ENCODE data around the gene SLC45A3.

SLC45A3 gene

DNA sequence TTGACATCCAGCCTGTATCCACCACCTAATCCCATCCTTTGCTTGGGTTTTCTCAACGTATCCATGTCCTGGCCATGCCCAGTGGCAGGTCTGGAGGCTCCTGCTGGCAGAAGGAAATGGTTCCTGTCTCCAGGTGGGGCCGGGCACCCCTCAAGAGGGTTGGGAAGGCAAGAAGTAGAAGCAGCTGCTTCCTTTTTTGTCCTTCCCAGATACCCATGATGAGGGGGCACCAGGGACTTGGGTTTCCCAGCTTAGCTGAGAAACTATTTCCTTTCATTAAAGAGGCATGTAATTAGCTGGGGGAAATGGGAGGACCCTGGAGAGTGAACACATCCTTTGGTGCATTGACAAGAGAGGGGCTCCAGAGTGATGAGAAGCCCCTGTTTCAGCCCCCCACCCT is 21.1 kb upstream of the SLC45A3 start:
- in situ Hi-C loops (cut with HindIII; ENCODE audit: low sequenced_read_pairs) = no loop called here

DNA sequence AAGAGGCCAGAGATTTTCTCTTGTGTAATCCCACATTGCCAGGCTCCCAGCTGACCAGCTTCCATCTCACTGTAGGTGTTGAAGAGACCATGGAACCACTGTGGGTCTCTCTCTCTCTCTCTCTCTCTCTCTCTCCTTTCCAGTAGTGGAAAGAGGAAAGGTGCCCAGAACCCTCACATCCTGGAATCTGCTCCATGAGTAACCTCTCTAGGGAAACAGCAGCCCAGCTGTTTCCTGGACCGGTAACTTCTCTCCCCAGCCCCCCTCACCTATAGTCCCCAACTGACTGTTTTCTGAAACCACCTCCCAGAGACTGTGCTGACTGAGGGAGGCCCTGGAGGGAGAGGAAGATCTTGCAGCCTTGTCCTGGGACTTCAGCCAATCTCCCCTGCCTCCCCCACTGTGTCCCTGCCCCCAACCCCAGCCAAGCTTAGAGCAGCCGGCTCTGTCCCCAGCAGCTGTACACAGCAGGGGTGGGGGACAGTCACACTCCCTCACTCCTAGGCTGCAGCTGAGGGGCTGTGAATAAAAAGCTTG is 20.6 kb upstream of the SLC45A3 start:
- in situ Hi-C loops (cut with HindIII; ENCODE audit: low sequenced_read_pairs) = no loop called here

DNA sequence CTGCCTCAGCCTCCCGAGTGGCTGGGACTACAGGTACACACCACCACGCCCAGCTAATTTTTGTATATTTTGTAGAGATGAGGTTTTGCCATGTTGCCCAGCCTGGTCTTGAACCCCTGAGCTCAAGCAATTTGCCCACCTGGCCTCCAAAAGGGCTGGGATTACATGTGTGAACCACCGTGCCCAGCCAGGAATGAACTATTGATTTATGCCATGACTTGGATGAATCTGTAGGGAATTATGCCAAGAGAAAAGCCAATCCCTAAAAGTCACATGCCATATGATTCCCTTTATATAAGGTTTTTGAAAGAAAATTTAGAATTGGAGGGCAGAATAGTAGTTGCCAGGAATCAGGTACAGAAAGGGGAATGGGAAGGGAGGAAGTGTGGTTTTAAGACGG is 19.1 kb upstream of the SLC45A3 start:
- in situ Hi-C loops (cut with HindIII; ENCODE audit: low sequenced_read_pairs) = no loop called here

DNA sequence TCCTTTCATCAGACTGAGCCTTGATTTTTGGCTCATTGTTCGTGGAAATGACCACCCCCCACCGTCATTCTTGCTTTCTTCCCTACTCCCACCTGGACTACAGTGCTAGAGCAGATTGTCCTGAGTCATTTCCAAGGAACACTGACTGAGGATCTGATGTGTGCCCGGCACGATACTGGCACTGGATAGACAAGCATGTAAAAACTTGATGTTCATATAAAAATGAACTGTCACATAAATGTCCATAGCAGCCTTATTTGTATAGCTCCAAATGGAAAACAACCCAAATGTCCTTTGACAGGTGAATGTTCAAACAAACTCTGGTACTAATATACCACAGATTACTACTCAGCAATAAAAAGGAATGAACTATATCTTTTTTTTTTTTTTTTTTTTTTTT is 18.6 kb upstream of the SLC45A3 start:
- in situ Hi-C loops (cut with HindIII; ENCODE audit: low sequenced_read_pairs) = no loop called here

DNA sequence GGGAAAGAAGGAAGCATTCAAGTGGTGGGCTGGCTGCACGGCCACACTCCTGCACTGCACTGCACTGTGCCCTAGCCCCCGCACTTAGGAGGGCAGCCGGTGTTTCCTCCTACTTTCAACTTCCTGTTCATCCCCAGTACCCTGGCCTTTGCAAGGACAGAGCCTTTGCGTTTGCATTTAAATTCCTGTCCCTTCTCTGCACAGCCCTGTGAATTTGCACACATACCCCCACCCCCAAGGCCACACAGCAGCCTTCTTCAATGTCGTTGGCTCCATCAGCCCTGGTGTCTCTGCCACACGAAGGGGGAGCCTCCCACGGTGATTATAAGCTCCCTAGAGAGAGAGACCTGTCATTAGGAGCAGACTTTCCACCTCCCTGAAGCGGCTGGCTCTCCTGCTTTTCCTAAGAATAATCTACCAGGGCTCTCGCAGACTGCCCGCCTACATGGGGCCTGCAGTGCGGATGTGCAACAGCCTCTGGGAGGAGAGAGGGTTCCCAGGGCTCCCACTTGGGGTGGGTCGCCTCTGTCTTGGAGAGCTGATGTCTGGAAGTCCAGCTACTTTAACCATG is 13.2 kb upstream of the SLC45A3 start:
- in situ Hi-C loops (cut with HindIII; ENCODE audit: low sequenced_read_pairs) = no loop called here

DNA sequence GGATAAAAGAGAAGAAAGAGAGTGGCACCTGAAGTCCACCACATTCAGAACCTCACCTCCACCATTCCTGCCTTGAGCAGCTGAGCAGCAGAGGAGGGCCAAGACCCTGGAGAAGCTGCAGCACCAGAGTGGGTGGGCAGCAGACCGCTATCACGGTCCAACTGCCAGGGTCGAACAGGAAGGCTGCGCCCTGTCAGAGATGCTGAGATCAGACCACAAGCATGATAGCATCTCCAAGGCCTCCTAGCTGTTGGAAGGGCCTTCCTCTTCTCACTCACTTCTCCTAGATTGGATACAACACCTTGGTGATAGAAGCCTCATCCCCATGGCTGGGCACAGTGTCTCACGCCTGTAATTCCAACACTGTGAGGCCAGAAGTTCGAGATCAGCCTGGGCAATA is 12.1 kb upstream of the SLC45A3 start:
- in situ Hi-C loops (cut with HindIII; ENCODE audit: low sequenced_read_pairs) = no loop called here

DNA sequence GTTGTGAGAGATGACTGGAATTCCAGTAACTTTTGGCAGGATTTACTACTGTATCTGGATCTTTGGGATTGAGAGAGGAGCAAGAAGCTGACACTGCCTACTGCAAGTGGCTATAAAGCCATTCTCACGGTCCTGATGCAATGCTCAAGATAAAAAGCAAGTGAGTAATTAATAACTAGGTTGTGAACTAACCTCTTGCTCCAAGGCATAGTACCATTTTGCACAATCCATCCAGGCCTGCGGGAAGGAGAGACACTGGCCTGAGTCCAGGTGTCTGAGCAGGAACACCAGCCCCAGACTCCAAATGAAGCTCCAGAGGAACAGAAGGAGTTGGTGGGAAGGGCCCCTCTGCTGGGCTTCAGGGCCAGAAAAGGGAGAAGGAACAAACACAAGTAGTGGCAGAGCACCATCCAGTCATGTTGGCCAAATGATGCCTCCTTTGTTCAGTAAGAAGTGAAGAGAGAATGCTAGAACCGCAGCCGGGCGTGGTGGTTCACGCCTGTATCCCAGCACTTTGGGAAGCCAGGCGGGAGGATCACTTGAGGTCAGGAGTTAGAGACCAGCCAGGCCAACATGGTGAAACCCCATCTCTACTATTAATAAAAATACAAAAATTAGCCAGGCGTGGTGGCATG is 9.9 kb upstream of the SLC45A3 start:
- in situ Hi-C loops (cut with HindIII; ENCODE audit: low sequenced_read_pairs) = no loop called here

DNA sequence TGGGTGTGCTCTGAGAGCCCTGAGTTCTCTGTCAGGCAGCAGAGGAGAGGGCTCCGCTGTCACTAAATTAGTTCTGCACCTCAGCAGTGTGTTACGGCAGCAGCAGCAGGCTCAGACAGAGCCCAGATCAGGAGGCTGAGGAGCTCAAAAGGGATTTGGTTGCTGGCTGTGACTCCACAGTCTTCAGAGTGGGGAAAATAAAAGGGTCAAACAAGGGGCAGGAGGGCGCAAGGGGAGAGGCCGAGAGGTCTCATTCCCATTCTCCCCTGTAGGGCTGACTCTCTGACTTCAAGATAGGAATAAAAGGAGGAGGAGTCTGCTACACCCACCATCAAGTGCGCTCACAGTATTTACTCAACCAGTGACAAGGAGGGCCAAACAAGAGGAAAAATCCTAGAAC is 9.2 kb upstream of the SLC45A3 start:
- in situ Hi-C loops (cut with HindIII; ENCODE audit: low sequenced_read_pairs) = no loop called here

DNA sequence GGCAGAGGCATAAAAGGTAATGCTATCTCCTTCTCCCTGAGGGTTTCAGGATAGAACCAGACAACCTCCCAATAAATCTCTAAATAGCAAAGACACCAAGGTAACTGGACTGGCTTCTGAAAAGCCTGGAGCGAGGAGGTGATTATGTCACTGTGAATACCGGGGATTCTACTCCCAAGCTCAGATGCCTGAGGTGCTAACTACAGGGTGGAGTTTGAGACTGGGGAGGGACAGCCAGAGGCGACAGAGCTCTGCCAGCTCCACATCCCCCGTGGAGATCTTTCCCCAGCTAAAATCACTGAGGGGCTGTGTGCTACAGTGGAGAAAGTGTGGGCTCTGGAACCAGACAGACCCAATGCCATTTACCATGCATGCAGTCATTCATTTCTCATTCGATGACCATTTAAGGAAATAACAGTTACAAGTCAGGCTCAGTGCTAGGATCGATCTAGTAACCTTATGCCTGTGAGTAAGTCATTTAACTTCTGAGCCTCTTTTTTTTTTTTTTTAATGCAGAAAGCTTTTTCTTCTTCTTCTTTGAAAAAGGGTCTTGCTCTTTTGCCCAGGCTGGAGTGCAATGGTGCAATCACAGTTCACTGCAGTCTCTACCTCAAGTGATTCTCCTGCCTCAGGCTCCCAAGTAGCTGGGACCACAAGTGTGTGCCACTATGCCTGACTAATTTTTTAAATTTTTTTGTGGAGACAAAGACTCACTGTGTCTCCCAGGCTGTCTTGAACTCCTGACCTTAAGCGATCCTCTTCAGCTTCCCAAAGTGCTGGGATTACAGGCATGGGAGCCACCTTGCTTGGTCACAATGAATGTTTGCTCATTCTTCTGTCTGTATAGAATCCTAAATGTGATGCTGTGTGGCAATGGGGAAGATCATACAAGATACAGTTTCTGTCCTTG is 8.1 kb upstream of the SLC45A3 start:
- in situ Hi-C loops (cut with HindIII; ENCODE audit: low sequenced_read_pairs) = no loop called here

DNA sequence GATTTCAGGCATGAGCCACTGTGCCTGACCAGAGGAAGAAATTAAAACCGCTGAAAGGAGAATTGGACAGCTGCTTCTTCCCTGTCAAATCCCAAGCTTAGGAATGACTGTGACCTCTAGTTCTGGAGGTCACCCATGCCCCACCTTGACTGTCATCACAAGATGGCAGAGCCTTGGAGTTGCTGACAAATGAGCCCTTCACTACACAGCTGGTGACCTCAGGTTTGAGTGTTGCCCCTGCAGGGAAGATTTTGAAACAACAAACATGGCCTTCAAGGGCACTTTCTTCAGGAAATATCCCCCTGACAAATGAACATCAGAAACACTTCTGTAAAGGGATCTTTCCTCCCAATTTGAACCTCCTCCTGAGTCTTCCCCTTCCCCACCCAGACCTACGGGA is 6.9 kb upstream of the SLC45A3 start:
- in situ Hi-C loops (cut with HindIII; ENCODE audit: low sequenced_read_pairs) = no loop called here

DNA sequence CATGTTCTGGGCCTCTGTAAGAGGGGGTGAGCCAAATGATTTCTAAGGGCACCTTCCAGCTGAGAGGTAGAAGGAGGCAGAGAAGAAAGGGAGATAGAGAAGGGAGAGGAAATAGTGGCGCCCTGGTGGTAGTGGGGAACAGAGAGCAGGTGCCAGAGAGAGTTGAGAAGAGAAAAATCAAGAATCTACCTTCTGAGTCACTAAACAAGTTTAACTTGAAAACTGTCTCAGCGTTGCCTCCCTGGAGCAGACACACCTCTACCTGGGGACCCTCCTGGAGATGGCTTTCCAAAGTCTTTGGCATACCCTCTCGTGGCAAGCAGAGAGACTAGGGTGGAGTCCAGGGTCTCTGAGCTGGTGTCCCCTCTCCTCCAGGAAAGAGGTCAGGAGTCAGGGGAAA is 1.1 kb upstream of the SLC45A3 start:
- in situ Hi-C loops (cut with HindIII; ENCODE audit: low sequenced_read_pairs) = no loop called here

DNA sequence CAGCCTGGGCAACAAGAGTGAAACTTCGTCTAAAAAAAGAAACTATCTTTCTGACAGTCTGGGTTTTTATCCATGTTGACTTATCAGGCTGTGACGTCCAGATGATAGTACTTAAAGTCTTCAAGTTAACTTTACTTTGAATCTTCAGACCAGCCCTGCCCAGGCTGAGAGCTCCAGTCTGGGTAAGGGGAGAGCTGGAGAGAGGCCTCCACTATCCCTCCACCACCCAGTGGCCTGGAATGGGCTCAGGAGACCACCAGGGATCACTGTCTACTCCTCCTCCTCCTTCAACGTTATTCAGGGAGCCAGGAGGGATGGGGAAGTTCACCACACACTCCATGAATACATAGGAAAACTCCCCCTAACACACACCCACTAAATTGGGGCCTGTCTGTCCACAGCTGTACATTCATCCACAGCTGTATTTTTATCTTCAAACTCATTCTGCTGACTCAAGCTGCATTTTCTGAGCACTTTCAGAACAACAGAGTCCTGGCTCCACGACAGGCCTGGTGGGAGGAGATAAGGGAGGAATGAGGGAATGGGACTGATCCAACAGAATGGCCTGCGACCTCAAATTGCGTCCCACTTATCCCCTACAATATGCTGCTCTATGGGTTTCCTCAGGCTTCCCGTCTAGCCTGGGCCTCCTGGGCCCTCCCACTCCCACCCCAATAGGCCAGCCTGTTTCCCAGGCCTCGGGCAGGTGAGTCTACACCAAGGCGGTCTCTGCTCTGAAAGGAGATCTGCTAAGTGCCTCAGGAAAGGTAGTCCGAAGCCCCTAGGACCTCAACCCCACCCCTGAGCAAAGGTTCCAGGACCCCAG is 1.8 kb downstream of the SLC45A3 start:
- in situ Hi-C loops (cut with HindIII; ENCODE audit: low sequenced_read_pairs) = no loop called here

DNA sequence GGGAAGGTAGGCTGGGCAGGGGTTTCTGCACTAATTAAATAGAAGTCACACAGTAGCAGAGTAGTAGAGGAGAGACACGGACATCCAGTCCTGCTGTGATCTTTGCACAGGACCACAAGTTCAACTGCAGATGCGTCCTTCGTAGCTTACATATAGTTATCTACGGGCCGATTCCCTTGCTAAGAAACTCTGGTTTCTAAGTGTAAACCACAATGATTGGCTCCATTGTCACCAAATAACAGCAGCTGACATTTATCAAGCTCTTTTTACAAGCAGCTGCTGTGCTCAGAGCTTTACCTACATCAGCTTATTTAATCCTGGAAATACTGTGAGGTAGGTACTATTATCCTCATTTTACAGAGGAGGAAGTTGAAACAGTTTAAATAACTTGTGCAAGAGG is 3.1 kb downstream of the SLC45A3 start:
- in situ Hi-C loops (cut with HindIII; ENCODE audit: low sequenced_read_pairs) = no loop called here

DNA sequence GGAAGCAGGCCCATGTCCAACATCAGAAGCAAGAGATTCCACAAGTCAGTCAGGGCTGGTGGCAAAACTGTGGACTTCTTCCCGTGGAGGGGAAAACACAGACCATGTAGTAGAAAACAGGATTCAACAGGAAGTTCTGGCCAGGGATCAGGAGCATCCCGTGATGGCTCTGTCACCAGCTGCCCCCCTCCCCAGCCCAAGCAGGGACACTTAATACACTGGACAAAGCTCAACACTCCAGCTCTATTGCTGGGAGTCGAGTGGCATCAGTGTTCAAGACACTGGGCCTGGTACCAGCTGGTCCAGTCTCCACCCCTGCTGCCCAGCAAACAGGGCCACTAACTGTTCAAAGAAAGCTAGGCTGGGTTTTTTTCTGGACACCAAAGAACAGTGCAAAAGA is 3.7 kb downstream of the SLC45A3 start:
- in situ Hi-C loops (cut with HindIII; ENCODE audit: low sequenced_read_pairs) = no loop called here

DNA sequence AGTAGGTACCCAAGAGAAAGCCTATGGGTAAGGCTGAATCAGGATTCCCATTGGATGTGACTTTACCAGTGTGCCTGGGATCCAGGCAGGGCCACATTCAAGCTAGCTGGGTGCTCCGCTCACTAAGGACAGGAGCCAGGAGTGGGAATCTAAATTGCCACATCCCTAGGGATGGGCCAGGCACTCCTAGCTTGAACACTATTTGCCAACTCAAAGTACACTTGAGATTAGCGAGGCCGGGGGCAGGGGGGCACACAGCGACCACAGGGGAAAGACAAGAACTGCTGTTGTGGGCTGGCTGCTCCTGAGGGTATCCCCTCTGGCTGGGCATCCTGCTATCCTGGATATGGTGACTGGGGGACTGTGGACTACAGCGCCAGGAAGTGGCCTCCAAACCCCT is 4.3 kb downstream of the SLC45A3 start:
- in situ Hi-C loops (cut with HindIII; ENCODE audit: low sequenced_read_pairs) = no loop called here

DNA sequence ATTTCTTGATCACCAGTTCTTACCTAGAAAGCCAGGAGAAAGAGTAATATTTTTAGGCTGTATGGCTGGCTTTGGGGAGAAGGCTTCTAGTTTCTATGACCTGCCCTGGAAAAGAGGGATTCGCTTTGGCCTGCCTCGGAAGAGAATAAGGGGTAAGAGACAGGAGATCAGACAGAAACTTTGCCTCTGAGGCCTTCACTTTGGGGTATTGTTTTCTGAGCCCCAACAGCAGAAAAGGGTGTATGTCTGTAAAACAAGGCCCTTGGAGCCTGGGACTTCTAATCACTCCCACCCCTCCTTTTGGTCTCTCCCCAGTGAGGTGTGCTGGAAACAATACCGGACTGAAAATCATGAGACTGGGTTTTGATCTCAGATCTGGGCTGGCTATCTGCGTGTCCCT is 5.1 kb downstream of the SLC45A3 start:
- in situ Hi-C loops (cut with HindIII; ENCODE audit: low sequenced_read_pairs) = no loop called here

DNA sequence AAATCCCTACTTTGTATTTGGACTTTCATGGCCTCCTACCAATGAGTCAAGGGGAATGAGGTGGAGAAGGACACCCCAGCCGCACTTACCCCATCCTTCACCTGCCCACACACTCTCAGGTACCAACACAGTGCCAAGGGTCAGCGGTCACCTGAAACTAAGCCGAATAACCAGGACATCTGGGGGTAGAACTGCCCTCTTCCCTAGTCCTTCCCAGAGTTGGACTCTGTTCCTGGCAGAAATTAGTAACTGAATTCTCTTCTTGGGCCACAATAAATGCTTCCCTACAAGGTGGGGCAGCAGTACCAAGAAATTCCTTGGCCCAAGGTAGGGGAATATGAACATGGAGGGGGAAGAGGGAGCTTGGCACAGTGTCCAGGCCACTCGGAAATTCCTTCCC is 7.3 kb downstream of the SLC45A3 start:
- in situ Hi-C loops (cut with HindIII; ENCODE audit: low sequenced_read_pairs) = no loop called here

DNA sequence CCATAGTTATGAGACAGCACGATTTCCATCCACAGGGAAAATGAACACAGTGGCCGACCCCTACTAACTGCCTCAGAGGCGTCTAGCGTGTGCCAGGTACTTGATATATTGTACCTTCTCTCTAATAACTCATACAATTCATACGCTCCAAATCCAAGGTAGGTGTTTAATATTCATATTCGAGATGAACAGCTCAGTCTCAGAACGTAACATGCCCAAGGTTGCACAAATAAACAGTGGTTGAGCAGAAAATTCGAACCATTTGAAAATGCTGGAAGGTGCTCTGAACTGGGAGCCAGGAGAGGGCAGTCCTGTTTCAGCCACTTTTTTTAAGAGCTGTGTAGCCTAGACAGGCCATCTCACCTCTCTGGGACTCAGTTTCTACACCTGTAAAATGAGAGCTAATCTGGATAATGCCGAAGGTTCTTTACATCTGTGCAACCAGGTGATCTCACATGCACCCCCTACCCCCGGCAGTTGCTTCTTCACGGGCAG is 7.9 kb downstream of the SLC45A3 start:
- in situ Hi-C loops (cut with HindIII; ENCODE audit: low sequenced_read_pairs) = no loop called here

DNA sequence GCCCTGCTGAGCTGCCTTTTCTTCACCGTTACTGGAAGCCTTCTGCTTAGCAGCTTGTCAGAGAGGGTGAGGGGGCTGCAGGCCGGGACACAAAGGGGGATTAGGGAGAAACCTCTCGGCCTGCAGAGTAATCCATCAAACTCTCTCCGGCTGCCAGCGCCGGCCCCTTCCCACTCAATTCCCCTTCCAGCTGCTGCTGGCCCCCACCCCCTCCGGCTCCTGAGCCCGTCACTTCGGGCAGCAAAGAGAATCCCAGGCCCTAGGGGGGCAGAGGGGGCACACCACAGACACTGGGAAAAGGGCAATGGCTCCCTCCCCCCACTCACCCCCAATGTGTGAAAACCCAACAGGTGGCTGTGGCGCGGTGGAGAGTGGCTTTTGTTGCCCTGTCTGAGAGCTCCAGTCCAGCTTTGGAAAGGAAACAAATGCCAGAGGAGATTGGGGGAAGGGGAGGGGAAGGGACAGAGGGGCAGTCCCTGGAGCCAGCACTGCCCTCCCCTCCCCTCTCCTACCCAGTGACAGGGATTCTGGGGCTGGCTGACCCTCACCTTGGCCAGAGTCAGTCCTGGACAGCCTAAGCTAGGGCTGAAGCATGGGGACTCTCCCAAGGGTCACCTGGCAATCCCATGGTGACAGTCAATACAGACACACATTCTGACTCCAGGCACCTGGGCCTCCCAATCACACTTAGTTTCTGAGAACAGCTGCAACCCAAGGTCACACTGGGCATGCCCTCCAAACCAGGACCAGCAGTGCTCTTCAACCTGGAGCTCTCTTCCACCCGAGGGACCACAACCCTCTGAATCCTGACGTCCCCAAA is 9.5 kb downstream of the SLC45A3 start:
- in situ Hi-C loops (cut with HindIII; ENCODE audit: low sequenced_read_pairs) = no loop called here

DNA sequence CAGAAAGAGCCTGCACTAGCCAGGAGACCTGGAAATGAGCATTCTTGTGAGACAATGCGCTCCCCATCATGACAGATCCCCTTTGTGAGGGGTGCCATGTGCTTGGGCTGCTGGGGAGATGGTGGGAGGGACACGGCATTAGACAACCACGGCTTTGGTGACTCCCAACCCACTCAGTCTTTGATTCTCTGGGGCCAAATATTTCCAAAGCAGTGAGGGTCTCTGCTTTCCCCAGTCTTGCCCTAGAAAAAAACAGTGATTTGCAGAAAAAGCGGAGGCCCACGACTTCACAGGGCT is 10.2 kb downstream of the SLC45A3 start:
- in situ Hi-C loops (cut with HindIII; ENCODE audit: low sequenced_read_pairs) = no loop called here
